Spleen (tissue), 7 donors: Measurements from ENCODE around the gene RERE.

ENCODE experiments used
- POLR2A ChIP-seq, 3 donors: fragments of 450-650 bp; IDR thresholded peaks; one replicate each; pipeline ENCODE4 v1.5.1; 2017; ENCODE audit warnings: antibody characterized with exemption in 3 of 3, mild to moderate bottlenecking in 1 of 3
- POLR2AphosphoS5 ChIP-seq, 3 donors: sonication (generic); formaldehyde crosslinking; IDR thresholded peaks; one replicate each; pipeline ENCODE4 v1.5.1; 2017; ENCODE audit warnings: antibody characterized with exemption in 3 of 3
- TF ChIP-seq, protein P1 (sequence below), 11 experiments: fragments of 200-600 bp in 7 of 11; fragments of 450-650 bp in 4 of 11; sonication (generic) in 4 of 11; IDR thresholded peaks in 8 of 11; conservative IDR thresholded peaks in 3 of 11; 1 replicate in 7 of 11; 2 replicates in 4 of 11; pipeline versions ENCODE4 v1.4.0 to v1.8.0; 2016 to 2021; ENCODE audit warnings: antibody characterized with exemption in 11 of 11, inconsistent platforms in 4 of 11, mild to moderate bottlenecking in 1 of 11
- donor health status: DM: no; HTN: no; CAD: no; lungs with moderate emphysema.
- donor health status: DM: no; HTN: no; CAD: no.
- donor health status: DM: no; HTN: no; CAD: no.

DNA sequence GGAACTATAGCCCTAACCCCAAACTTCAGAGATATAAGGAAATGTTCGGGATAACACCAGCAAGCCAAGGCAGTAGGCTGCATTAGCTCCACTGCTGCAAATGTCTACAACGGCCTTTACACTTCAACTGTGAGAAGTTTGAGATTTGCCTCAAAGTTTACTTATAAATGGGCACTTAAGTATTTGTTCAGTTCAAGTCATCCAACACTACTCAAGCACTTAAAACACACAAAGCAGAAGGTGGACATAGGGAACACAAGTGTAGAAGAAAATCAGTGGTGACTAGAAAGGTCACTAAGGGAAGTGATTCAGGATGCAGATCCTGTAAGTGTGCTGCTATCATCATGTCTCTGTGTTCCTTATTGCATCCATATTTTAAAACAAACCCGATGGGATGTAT is 278.9 kb downstream of the RERE start:
- TF ChIP-seq, protein P1, sequence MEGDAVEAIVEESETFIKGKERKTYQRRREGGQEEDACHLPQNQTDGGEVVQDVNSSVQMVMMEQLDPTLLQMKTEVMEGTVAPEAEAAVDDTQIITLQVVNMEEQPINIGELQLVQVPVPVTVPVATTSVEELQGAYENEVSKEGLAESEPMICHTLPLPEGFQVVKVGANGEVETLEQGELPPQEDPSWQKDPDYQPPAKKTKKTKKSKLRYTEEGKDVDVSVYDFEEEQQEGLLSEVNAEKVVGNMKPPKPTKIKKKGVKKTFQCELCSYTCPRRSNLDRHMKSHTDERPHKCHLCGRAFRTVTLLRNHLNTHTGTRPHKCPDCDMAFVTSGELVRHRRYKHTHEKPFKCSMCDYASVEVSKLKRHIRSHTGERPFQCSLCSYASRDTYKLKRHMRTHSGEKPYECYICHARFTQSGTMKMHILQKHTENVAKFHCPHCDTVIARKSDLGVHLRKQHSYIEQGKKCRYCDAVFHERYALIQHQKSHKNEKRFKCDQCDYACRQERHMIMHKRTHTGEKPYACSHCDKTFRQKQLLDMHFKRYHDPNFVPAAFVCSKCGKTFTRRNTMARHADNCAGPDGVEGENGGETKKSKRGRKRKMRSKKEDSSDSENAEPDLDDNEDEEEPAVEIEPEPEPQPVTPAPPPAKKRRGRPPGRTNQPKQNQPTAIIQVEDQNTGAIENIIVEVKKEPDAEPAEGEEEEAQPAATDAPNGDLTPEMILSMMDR (IDR thresholded peaks at IDR 0.05 in 8 of 11, conservative IDR thresholded peaks at IDR 0.05 in 3 of 11) = no peak
- TF ChIP-seq POLR2A (IDR thresholded peaks at IDR 0.05) (no peak), POLR2AphosphoS5 (IDR thresholded peaks at IDR 0.05) (no peak)
